GM12878 (cell line): Measurements from ENCODE around the gene METTL13. TPM values are rescaled to one million over a fixed set of nuclear protein-coding genes. Genes with fewer than 3 reads are reported as not detected.

Experiments
- ATAC-seq: fragments of 200-7000 bp; cut with Tn5 transposase; 3 replicates; pipeline ENCODE4 v1.9.1; 2020; ENCODE audit warnings: mild to moderate bottlenecking, moderate library complexity
- BruUV-seq: library from RNA; stranded (reverse); fragments of 400-500 nt; replicated peaks from 2 replicates; lab custom pipeline; 2021; lab: Mats Ljungman, UMichigan
- CTCF ChIA-PET: fragments of 300-600 bp; sonication (Branson Sonifier 250); formaldehyde crosslinking; extraction: SDS; loops from one replicate; lab custom pipeline; 2021; ENCODE audit warnings: inconsistent platforms; lab: Yijun Ruan, JAX
- POLR2A ChIA-PET: fragments of 350-600 bp; formaldehyde crosslinking; extraction: SDS; loops from one replicate; lab custom pipeline; 2021; ENCODE audit warnings: inconsistent platforms; lab: Charles Lee
- RAD21 ChIA-PET: fragments of 300-600 bp; sonication (Branson Sonifier 250); formaldehyde crosslinking; loops from one replicate; lab custom pipeline; 2023; ENCODE audit warnings: antibody characterized with exemption; ENCODE audit not compliant: unreplicated experiment; lab: Charles Lee
- SMC1A ChIA-PET: fragments of 300-600 bp; sonication (Branson Sonifier 250); formaldehyde crosslinking; loops from one replicate; lab custom pipeline; 2023; ENCODE audit not compliant: unreplicated experiment, uncharacterized antibody; lab: Charles Lee
- DNase-seq: peaks from one replicate; pipeline ENCODE4 v3.0.0-alpha.2; 2011; ENCODE audit warnings: low read depth, low spot score
- FAIRE-seq: peaks from 3 replicates; lab custom pipeline; 2011; peaks lifted over from hg19 to GRCh38; lab: Jason Lieb, UNC
- H2AFZ ChIP-seq: 2 replicates; pipeline ENCODE4 v1.6.0; 2011; ENCODE audit warnings: low read depth, low read length, control low read depth; ENCODE audit not compliant: control insufficient read depth
- H3K27ac ChIP-seq: 2 replicates; pipeline ENCODE4 v1.5.1; 2011; ENCODE audit warnings: control low read depth; ENCODE audit not compliant: control insufficient read depth, insufficient read depth
- H3K27me3 ChIP-seq, 2 experiments: replicated peaks in 1 of 2; 2 replicates each; pipeline versions ENCODE4 v1.6.0 to v1.6.1; 2011; ENCODE audit warnings: low read length in 1 of 2; ENCODE audit not compliant: control insufficient read depth in 2 of 2, insufficient read depth in 2 of 2
- H3K36me3 ChIP-seq, 2 experiments: 2 replicates each; pipeline ENCODE4 v1.5.1; 2011; ENCODE audit warnings: low read length in 1 of 2; ENCODE audit not compliant: control insufficient read depth in 2 of 2, insufficient read depth in 2 of 2
- H3K4me1 ChIP-seq: 2 replicates; pipeline ENCODE4 v1.6.1; 2011; ENCODE audit warnings: mild to moderate bottlenecking, low read length, moderate library complexity, mixed read lengths; ENCODE audit not compliant: control insufficient read depth, insufficient read depth
- H3K4me2 ChIP-seq: 2 replicates; pipeline ENCODE4 v1.6.0; 2011; ENCODE audit warnings: control low read depth; ENCODE audit not compliant: control insufficient read depth, insufficient read depth
- H3K4me3 ChIP-seq: fragments of 200-600 bp; sonication (generic); 2 replicates; pipeline ENCODE4 v1.5.1; 2016
- H3K79me2 ChIP-seq: 2 replicates; pipeline ENCODE4 v1.6.0; 2011; ENCODE audit warnings: low read length; ENCODE audit not compliant: control insufficient read depth, insufficient read depth
- H3K9ac ChIP-seq: 2 replicates; pipeline ENCODE4 v1.8.0; 2011; ENCODE audit warnings: low read length, control low read depth, mixed read lengths; ENCODE audit not compliant: control insufficient read depth, insufficient read depth
- H3K9me3 ChIP-seq: replicated peaks from 3 replicates; pipeline ENCODE4 v1.5.1; 2011; ENCODE audit warnings: mild to moderate bottlenecking, low read length; ENCODE audit not compliant: control insufficient read depth, insufficient read depth
- H4K20me1 ChIP-seq: 2 replicates; pipeline ENCODE4 v1.6.0; 2011; ENCODE audit not compliant: control insufficient read depth, insufficient read depth
- CBX5 ChIP-seq: sonication (generic); IDR thresholded peaks from 2 replicates; pipeline ENCODE4 v1.6.1; 2016; ENCODE audit warnings: low read depth, moderate library complexity, mild to moderate bottlenecking, inconsistent platforms
- E2F8 ChIP-seq: fragments of 450-650 bp; IDR thresholded peaks from 2 replicates; pipeline ENCODE4 v1.6.1; 2018; ENCODE audit warnings: mild to moderate bottlenecking, low read depth, moderate library complexity; ENCODE audit not compliant: partially characterized antibody
- FOXM1 ChIP-seq: IDR thresholded peaks from 2 replicates; pipeline ENCODE4 v1.6.1; 2012; ENCODE audit warnings: low read depth, mild to moderate bottlenecking, inconsistent platforms, low read length, moderate library complexity
- PAX8 ChIP-seq: fragments of 450-650 bp; IDR thresholded peaks from 2 replicates; pipeline ENCODE4 v1.6.1; 2017; ENCODE audit warnings: mild to moderate bottlenecking, moderate library complexity
- PBX3 ChIP-seq: IDR thresholded peaks from 2 replicates; pipeline ENCODE4 v1.6.1; 2011; ENCODE audit warnings: mild to moderate bottlenecking, low read depth, low read length, moderate library complexity; ENCODE audit not compliant: insufficient replicate concordance
- RELA ChIP-seq: fragments of 450-650 bp; IDR thresholded peaks from 2 replicates; pipeline ENCODE4 v1.8.0; 2014; ENCODE audit warnings: borderline replicate concordance; ENCODE audit not compliant: partially characterized antibody
- SMAD5 ChIP-seq: IDR thresholded peaks from 2 replicates; pipeline ENCODE4 v1.6.1; 2016; ENCODE audit warnings: antibody characterized with exemption, low read depth
- ZBTB33 ChIP-seq: fragments of 450-650 bp; IDR thresholded peaks from 2 replicates; pipeline ENCODE4 v1.6.1; 2017; ENCODE audit warnings: mild to moderate bottlenecking
- WGBS: methylation state at CpG from one replicate; pipeline ENCODE4 v1.1.6; 2016; ENCODE audit warnings: low lambda C conversion rate; ENCODE audit not compliant: insufficient replicate concordance, insufficient coverage; ENCODE audit errors: missing lambda C conversion rate; 5-methylcytosine and 5-hydroxymethylcytosine counted together
- in situ Hi-C: fragments of 300-500 bp; cut with MboI; formaldehyde crosslinking; loops from 9 replicates; pipeline ENCODE4 v1.14.3; 2018; ENCODE audit warnings: mixed read lengths
- intact Hi-C: fragments of 100-400 bp; cut with micrococcal nuclease; formaldehyde crosslinking; loops from one replicate; pipeline ENCODE4 v1.14.2; 2022; ENCODE audit not compliant: unreplicated experiment
- polyA plus RNA-seq, 11 experiments: library from polyadenylated mRNA; depleted of rRNA in 4 of 11; unstranded in 6 of 11; stranded (reverse) in 5 of 11; fragments of >200 nt; fragmentation: Nextera tagmentation in 4 of 11; fragmentation: Illumina TruSeq in 1 of 11; extraction: Ambion mirVana in 4 of 11; extraction: Trizol in 1 of 11; gene quantifications; 1 replicate in 1 of 11; 2 replicates in 10 of 11; pipeline versions ENCODE4 v1.2.1 to v1.2.3, GENCODE V29; 2011 to 2016; ENCODE audit warnings: inconsistent platforms in 2 of 11, missing spikeins in 2 of 11, low read depth in 1 of 11
- total RNA-seq, 4 experiments: library from RNA; depleted of rRNA in 3 of 4; stranded (reverse); fragments of >200 nt in 3 of 4; fragmentation: Illumina TruSeq in 1 of 4; extraction: Trizol in 1 of 4; gene quantifications; 2 replicates each; pipeline versions ENCODE4 v1.2.1 to v1.2.3, GENCODE V29; 2013 to 2021
- TF ChIP-seq, protein P1 (sequence below), 3 experiments: IDR thresholded peaks in 2 of 3; conservative IDR thresholded peaks in 1 of 3; 2 replicates each; pipeline ENCODE4 v1.5.1; 2011; ENCODE audit warnings: low read depth in 3 of 3, low read length in 3 of 3, mild to moderate bottlenecking in 3 of 3, control low read depth in 2 of 3, moderate library complexity in 2 of 3, inconsistent platforms in 1 of 3, mixed read lengths in 1 of 3; ENCODE audit not compliant: control insufficient read depth in 2 of 3, insufficient read depth in 1 of 3; ENCODE audit errors: extremely low read depth in 1 of 3

Gene METTL13
- total and polyA plus RNA-seq, 10 of the 15 experiments (the other 5 are each of a cell fraction or from before 2014, with no cell fraction given), result 12.2 to 47.2 (median 35.0) TPM

- TF ChIP-seq PAX8, result no peak
- TF ChIP-seq SMAD5, result no peak
- TF ChIP-seq FOXM1, result no peak
- TF ChIP-seq, protein P1, sequence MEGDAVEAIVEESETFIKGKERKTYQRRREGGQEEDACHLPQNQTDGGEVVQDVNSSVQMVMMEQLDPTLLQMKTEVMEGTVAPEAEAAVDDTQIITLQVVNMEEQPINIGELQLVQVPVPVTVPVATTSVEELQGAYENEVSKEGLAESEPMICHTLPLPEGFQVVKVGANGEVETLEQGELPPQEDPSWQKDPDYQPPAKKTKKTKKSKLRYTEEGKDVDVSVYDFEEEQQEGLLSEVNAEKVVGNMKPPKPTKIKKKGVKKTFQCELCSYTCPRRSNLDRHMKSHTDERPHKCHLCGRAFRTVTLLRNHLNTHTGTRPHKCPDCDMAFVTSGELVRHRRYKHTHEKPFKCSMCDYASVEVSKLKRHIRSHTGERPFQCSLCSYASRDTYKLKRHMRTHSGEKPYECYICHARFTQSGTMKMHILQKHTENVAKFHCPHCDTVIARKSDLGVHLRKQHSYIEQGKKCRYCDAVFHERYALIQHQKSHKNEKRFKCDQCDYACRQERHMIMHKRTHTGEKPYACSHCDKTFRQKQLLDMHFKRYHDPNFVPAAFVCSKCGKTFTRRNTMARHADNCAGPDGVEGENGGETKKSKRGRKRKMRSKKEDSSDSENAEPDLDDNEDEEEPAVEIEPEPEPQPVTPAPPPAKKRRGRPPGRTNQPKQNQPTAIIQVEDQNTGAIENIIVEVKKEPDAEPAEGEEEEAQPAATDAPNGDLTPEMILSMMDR (IDR thresholded peaks at IDR 0.05 in 2 of 3, conservative IDR thresholded peaks at IDR 0.05 in 1 of 3; ENCODE audit: control insufficient read depth in 2 of 3, extremely low read depth in 1 of 3, insufficient read depth in 1 of 3, low read depth in 3 of 3, low read length in 3 of 3), result no peak
- TF ChIP-seq, all 136 proteins: peak for 0
- RAD21 ChIA-PET, result no interaction called here
- Histone ChIP-seq H3K27ac (no peak overlapping the region), H3K9ac (no peak overlapping the region), H4K20me1 (no peaks in the 10 kb centered on the region), H2AFZ (no peak overlapping the region), H3K4me2 (no peak overlapping the region), H3K4me3 (no peak overlapping the region), H3K79me2 (no peaks in the 10 kb centered on the region), H3K36me3 (no peaks in the 10 kb centered on the region), H3K9me3 (no peaks in the 10 kb centered on the region), H3K4me1 (no peaks in the 10 kb centered on the region), H3K27me3 (no peaks in the 10 kb centered on the region; a peak in 1 of 4 replicates)
- POLR2A ChIA-PET, result no interaction called here
- CTCF ChIA-PET, result interaction anchor here (0.6 kb wide), 1 partner anchor 840 kb away, joined by 3 read pairs; no protein-coding TSS in a partner anchor
- no TSS peak for BruUV-seq
- in situ Hi-C loops, result no loop called here
- intact Hi-C loops, result no loop called here
- DNase-seq, result no peak
- 57% methylated on average over 4 of the region's 4 CpGs for WGBS
- FAIRE-seq, result no peak
- ATAC-seq, result no peak
- SMC1A ChIA-PET, result interaction anchor here (1.2 kb wide), 1 partner anchor 10 kb away, joined by 3 read pairs; no protein-coding TSS in a partner anchor
These were observed 24.6 kb upstream of the METTL13 start for GRCh38 chr1:171756856-171757255.

GRCh38 chr1:171758011-171758410 is 23.4 kb upstream of the METTL13 start:
- H3K4me2 ChIP-seq, result no peak overlapping the region
- H3K27me3 ChIP-seq, result no peaks in the 10 kb centered on the region; a peak in 2 of 4 replicates
- no peak for ATAC-seq
- intact Hi-C loops (no loop called here), in situ Hi-C loops (no loop called here)
- H3K9me3 ChIP-seq, result no peaks in the 10 kb centered on the region
- DNase-seq, result no peak
- SMC1A ChIA-PET, result no interaction called here
- POLR2A ChIA-PET, result no interaction called here
- no peak overlapping the region for H2AFZ ChIP-seq
- no peak overlapping the region for H3K27ac ChIP-seq
- BruUV-seq, result no TSS peak
- no peaks in the 10 kb centered on the region for H3K79me2 ChIP-seq
- H3K4me1 ChIP-seq, result no peaks in the 10 kb centered on the region
- H4K20me1 ChIP-seq, result no peaks in the 10 kb centered on the region
- no peak overlapping the region for H3K9ac ChIP-seq
- CTCF ChIA-PET, result no interaction called here
- H3K36me3 ChIP-seq, result no peaks in the 10 kb centered on the region
- FAIRE-seq, result no peak
- H3K4me3 ChIP-seq, result no peak overlapping the region
- RAD21 ChIA-PET, result no interaction called here
- TF ChIP-seq RELA (no peak), ZBTB33 (no peak), E2F8 (no peak), PBX3 (no peak), CBX5 (no peak)
